ENCODE results near the gene COA8. TPM values are rescaled to one million over a fixed set of nuclear protein-coding genes. Genes with fewer than 3 reads are reported as not detected.
A peak's percentile ranks its signal among the peaks of the same experiment; 100 is the strongest.

Gene COA8
- total and polyA plus RNA-seq, 2 donors, result 22.3 to 39.2 TPM

- Histone ChIP-seq H3K4me3 (ENCODE audit: low read length in 2 of 2) (no peak overlapping the region), H3K4me1 (ENCODE audit: control insufficient read depth in 2 of 2, insufficient read depth in 2 of 2, low read length in 2 of 2) (peaks cover 2% of the 10 kb centered on the region in 2 donors), H3K9me3 (ENCODE audit: control insufficient read depth in 2 of 2, insufficient read depth in 1 of 2, low read length in 1 of 2) (no peaks in the 10 kb centered on the region), H3K27me3 (ENCODE audit: control insufficient read depth in 2 of 2, insufficient read depth in 1 of 2, low read length in 1 of 2) (peaks cover 2 to 7% of the 10 kb centered on the region in 2 donors), H3K27ac (ENCODE audit: low read depth in 1 of 2, low read length in 1 of 2) (no peak overlapping the region), H3K36me3 (ENCODE audit: control insufficient read depth in 2 of 2, insufficient read depth in 2 of 2, low read length in 1 of 2) (no peaks in the 10 kb centered on the region)
- DNase-seq (ENCODE audit: low read depth in 6 of 9, low spot score in 9 of 9), result no peak
- 93% methylated on average over 27 of the region's 27 CpGs for WGBS
Measured at GRCh38 chr14:103545915-103546651, 16.7 kb upstream of the COA8 start.

DNA sequence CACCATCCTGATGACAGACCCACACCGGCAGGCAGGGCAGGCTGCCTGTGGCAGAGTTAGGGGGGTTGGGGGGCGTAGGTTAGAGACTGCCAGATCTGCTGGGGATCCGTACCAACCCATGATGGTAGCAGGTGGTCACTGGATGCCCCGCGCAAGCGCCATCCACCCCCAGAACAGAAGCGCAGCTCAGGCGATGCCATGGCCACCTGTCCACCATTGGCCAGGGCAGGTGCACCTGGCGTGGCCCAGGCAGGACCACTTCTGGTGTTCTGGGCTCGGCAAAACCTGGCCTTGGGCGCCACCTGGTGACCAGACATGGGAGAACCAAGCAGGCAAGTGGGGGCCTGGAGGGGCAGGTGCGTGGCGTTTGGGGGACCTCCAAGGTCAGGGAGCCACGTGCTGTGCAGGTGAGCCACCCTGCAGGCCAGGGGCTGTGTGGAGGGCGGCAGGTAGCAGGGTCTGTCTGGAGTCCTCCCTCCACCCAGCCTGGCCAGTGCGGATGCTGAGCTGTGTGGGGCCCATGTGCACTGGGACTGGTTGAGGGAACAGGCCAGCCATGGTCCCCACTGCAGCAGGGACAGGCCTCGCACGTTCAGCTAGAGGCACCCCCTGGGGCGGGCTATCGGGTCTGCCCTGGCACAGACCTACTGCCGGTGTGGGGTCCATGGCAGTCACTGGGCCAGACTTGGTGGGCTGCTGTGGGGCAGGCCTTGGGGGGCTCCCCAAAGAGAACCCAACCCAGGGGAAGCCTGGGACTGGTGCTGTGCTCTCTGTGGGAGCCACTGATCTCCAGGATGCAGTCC is 15.9 kb upstream of the COA8 start:
- Histone ChIP-seq H3K36me3 (ENCODE audit: control insufficient read depth in 2 of 2, insufficient read depth in 2 of 2, low read length in 1 of 2) (no peaks in the 10 kb centered on the region), H3K27ac (ENCODE audit: low read depth in 1 of 2, low read length in 1 of 2) (no peak overlapping the region), H3K27me3 (ENCODE audit: control insufficient read depth in 2 of 2, insufficient read depth in 1 of 2, low read length in 1 of 2) (peaks cover 2 to 4% of the 10 kb centered on the region in 2 donors), H3K4me1 (ENCODE audit: control insufficient read depth in 2 of 2, insufficient read depth in 2 of 2, low read length in 2 of 2) (peaks cover 2% of the 10 kb centered on the region in 2 donors), H3K9me3 (ENCODE audit: control insufficient read depth in 2 of 2, insufficient read depth in 1 of 2, low read length in 1 of 2) (no peaks in the 10 kb centered on the region), H3K4me3 (ENCODE audit: low read length in 2 of 2) (no peak overlapping the region)
- peak in 6 of 9 donors; percentile 27 to 71 (median 55) for DNase-seq (ENCODE audit: low read depth in 6 of 9, low spot score in 9 of 9)
- 44% methylated on average over 21 of the region's 21 CpGs for WGBS

GRCh38 chr14:103547455-103547940 is 15.3 kb upstream of the COA8 start:
- H3K4me3 ChIP-seq (ENCODE audit: low read length in 2 of 2), result no peak overlapping the region
- WGBS, result 98% methylated on average over 11 of the region's 11 CpGs
- peaks cover 2% of the 10 kb centered on the region in 2 donors for H3K4me1 ChIP-seq (ENCODE audit: control insufficient read depth in 2 of 2, insufficient read depth in 2 of 2, low read length in 2 of 2)
- H3K27me3 ChIP-seq (ENCODE audit: control insufficient read depth in 2 of 2, insufficient read depth in 1 of 2, low read length in 1 of 2), result peaks cover under 1 to 2% of the 10 kb centered on the region in 2 donors
- H3K27ac ChIP-seq (ENCODE audit: low read depth in 1 of 2, low read length in 1 of 2), result no peak overlapping the region
- H3K9me3 ChIP-seq (ENCODE audit: control insufficient read depth in 2 of 2, insufficient read depth in 1 of 2, low read length in 1 of 2), result no peaks in the 10 kb centered on the region
- DNase-seq (ENCODE audit: low read depth in 6 of 9, low spot score in 9 of 9), result no peak
- H3K36me3 ChIP-seq (ENCODE audit: control insufficient read depth in 2 of 2, insufficient read depth in 2 of 2, low read length in 1 of 2), result no peaks in the 10 kb centered on the region

DNA sequence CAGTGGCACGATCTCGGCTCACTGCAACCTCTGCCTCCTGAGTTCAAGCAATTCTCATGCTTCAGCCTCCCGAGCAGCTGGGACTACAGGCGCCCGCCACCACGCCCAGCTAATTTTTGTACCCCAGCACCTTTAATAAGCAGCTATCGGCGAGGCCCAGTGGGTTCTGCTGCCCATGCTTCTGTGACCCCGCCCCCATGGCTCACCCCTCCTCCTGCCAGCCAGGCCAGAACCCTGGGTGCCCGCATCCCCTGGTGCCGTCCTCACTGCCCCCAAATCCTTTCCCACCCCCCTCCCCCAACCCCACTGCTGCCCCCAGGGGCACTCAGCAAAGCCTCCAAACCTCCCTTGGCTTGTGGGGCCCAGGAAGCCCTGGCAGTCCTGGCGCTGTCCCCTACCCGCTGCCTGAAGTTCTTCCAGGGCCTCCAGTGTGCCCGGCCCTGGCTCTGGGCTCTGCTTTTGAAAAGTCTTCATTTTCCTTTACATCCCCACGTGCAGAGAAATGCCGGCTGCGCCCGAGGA is 14.8 kb upstream of the COA8 start:
- 97% methylated on average over 18 of the region's 18 CpGs for WGBS
- no peak overlapping the region for H3K4me3 ChIP-seq (ENCODE audit: low read length in 2 of 2)
- peaks cover 0 to 2% of the 10 kb centered on the region in 2 donors for H3K27me3 ChIP-seq (ENCODE audit: control insufficient read depth in 2 of 2, insufficient read depth in 1 of 2, low read length in 1 of 2)
- H3K27ac ChIP-seq (ENCODE audit: low read depth in 1 of 2, low read length in 1 of 2), result no peak overlapping the region
- DNase-seq (ENCODE audit: low read depth in 6 of 9, low spot score in 9 of 9), result no peak
- H3K36me3 ChIP-seq (ENCODE audit: control insufficient read depth in 2 of 2, insufficient read depth in 2 of 2, low read length in 1 of 2), result no peaks in the 10 kb centered on the region
- no peaks in the 10 kb centered on the region for H3K9me3 ChIP-seq (ENCODE audit: control insufficient read depth in 2 of 2, insufficient read depth in 1 of 2, low read length in 1 of 2)
- peaks cover 2% of the 10 kb centered on the region in 2 donors for H3K4me1 ChIP-seq (ENCODE audit: control insufficient read depth in 2 of 2, insufficient read depth in 2 of 2, low read length in 2 of 2)

- peaks cover 0 to 2% of the 10 kb centered on the region in 2 donors for H3K4me1 ChIP-seq (ENCODE audit: control insufficient read depth in 2 of 2, insufficient read depth in 2 of 2, low read length in 2 of 2)
Measured at GRCh38 chr14:103548463-103549351, 14.1 kb upstream of the COA8 start.

GRCh38 chr14:103549361-103550311 is 13.1 kb upstream of the COA8 start:
- H3K4me3 ChIP-seq (ENCODE audit: low read length in 2 of 2), result no peak overlapping the region
- no peak for DNase-seq (ENCODE audit: low read depth in 6 of 9, low spot score in 9 of 9)
- no peaks in the 10 kb centered on the region for H3K36me3 ChIP-seq (ENCODE audit: control insufficient read depth in 2 of 2, insufficient read depth in 2 of 2, low read length in 1 of 2)
- H3K27me3 ChIP-seq (ENCODE audit: control insufficient read depth in 2 of 2, insufficient read depth in 1 of 2, low read length in 1 of 2), result peaks cover 0 to 2% of the 10 kb centered on the region in 2 donors
- 97% methylated on average over 30 of the region's 30 CpGs for WGBS
- peaks cover 0 to 2% of the 10 kb centered on the region in 2 donors for H3K4me1 ChIP-seq (ENCODE audit: control insufficient read depth in 2 of 2, insufficient read depth in 2 of 2, low read length in 2 of 2)
- H3K9me3 ChIP-seq (ENCODE audit: control insufficient read depth in 2 of 2, insufficient read depth in 1 of 2, low read length in 1 of 2), result no peaks in the 10 kb centered on the region
- no peak overlapping the region for H3K27ac ChIP-seq (ENCODE audit: low read depth in 1 of 2, low read length in 1 of 2)

More at GRCh38 chr14:103548463-103549351, 14.1 kb upstream of the COA8 start:
- Histone ChIP-seq H3K27ac (ENCODE audit: low read depth in 1 of 2, low read length in 1 of 2) (no peak overlapping the region), H3K27me3 (ENCODE audit: control insufficient read depth in 2 of 2, insufficient read depth in 1 of 2, low read length in 1 of 2) (peaks cover 0 to 2% of the 10 kb centered on the region in 2 donors), H3K4me3 (ENCODE audit: low read length in 2 of 2) (no peak overlapping the region), H3K9me3 (ENCODE audit: control insufficient read depth in 2 of 2, insufficient read depth in 1 of 2, low read length in 1 of 2) (no peaks in the 10 kb centered on the region), H3K36me3 (ENCODE audit: control insufficient read depth in 2 of 2, insufficient read depth in 2 of 2, low read length in 1 of 2) (no peaks in the 10 kb centered on the region)
- no peak for DNase-seq (ENCODE audit: low read depth in 6 of 9, low spot score in 9 of 9)
- WGBS, result 96% methylated on average over 27 of the region's 27 CpGs

DNA sequence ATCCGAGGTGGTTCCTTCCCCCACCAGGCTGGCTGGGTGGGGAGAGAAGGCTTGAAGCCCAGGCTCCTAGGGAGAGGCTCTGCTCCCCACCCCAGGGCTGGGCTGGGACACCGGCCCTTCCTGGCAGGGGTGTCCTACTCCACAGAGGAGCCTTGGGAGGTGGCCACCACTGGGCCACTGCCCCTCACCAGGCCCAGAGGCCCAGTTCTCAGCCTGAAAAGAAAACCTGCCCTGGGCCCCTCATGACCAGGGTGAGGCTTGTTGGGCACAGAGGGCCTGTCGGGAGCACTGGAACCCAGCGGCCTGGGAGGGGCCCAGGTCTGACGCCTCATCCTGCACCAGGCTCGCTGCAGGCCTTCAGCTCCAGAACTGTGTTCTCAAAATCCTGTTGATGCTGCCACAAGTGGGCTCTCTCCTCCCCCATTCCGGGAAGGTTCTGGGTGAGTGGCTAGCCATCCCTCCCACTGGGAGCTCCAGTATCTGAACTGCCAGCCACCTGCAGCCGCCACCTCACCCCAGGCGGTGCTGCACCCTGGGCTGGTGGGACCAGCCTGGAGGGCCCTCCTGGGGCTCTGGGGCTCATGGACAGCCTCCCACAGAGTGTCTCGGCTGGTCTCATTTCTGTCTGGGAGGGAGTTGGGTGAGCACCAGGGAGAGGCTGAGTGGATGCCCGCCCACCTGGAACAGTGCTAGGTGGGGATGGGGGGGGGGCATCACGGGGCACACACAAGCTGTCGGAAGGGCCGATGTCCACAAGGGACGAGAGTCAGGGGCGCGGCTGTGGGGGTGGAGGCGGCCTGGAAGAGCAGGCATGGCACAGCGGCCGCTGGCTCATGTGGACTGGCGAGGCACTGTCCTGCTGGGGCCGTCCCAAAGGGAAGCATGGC is 12.1 kb upstream of the COA8 start:
- no peak overlapping the region for H3K27ac ChIP-seq (ENCODE audit: low read depth in 1 of 2, low read length in 1 of 2)
- H3K9me3 ChIP-seq (ENCODE audit: control insufficient read depth in 2 of 2, insufficient read depth in 1 of 2, low read length in 1 of 2), result no peaks in the 10 kb centered on the region
- H3K4me3 ChIP-seq (ENCODE audit: low read length in 2 of 2), result no peak overlapping the region
- peaks cover 0 to 2% of the 10 kb centered on the region in 2 donors for H3K27me3 ChIP-seq (ENCODE audit: control insufficient read depth in 2 of 2, insufficient read depth in 1 of 2, low read length in 1 of 2)
- H3K36me3 ChIP-seq (ENCODE audit: control insufficient read depth in 2 of 2, insufficient read depth in 2 of 2, low read length in 1 of 2), result peaks cover 0 to under 1% of the 10 kb centered on the region in 2 donors
- no peak for DNase-seq (ENCODE audit: low read depth in 6 of 9, low spot score in 9 of 9)
- H3K4me1 ChIP-seq (ENCODE audit: control insufficient read depth in 2 of 2, insufficient read depth in 2 of 2, low read length in 2 of 2), result peaks cover 0 to 2% of the 10 kb centered on the region in 2 donors
- 95% methylated on average over 22 of the region's 22 CpGs for WGBS
